Measurements from ENCODE around the gene SLC2A3.
"Not testable (repeated sequence)": the region's sequence is repeated elsewhere in the genome, so short reads cannot be mapped to it uniquely, and the experiment has no call there.

Gene SLC2A3

GRCh38 chr12:7953912-7954311, 17.9 kb upstream of the SLC2A3 start:
- DNase-seq (ENCODE audit: insufficient read length, low spot score); FAIRE-seq: not testable (repeated sequence)

GRCh38 chr12:7951671-7952070, 15.7 kb upstream of the SLC2A3 start:
- FAIRE-seq (no peak), DNase-seq (ENCODE audit: insufficient read length, low spot score) (no peak)

GRCh38 chr12:7950230-7950943, 14.4 kb upstream of the SLC2A3 start:
- FAIRE-seq; DNase-seq (ENCODE audit: insufficient read length, low spot score): not testable (repeated sequence)

- FAIRE-seq = no peak
- DNase-seq (ENCODE audit: insufficient read length, low spot score) = no peak
Measured at GRCh38 chr12:7948589-7949260, 12.7 kb upstream of the SLC2A3 start.

GRCh38 chr12:7947011-7947410, 11.0 kb upstream of the SLC2A3 start:
- no peak for DNase-seq (ENCODE audit: insufficient read length, low spot score)
- FAIRE-seq = no peak

- not testable (repeated sequence) for DNase-seq (ENCODE audit: insufficient read length, low spot score); FAIRE-seq
Measured at GRCh38 chr12:7944760-7945159, 8.8 kb upstream of the SLC2A3 start.

GRCh38 chr12:7940906-7941305, 4.9 kb upstream of the SLC2A3 start:
- FAIRE-seq = no peak

GRCh38 chr12:7937833-7938506, 2.0 kb upstream of the SLC2A3 start:
- FAIRE-seq = no peak
- DNase-seq (ENCODE audit: insufficient read length, low spot score) = no peak

More at GRCh38 chr12:7940906-7941305, 4.9 kb upstream of the SLC2A3 start:
- DNase-seq (ENCODE audit: insufficient read length, low spot score) = no peak

- no peak for FAIRE-seq
Measured at GRCh38 chr12:7934889-7935492, 996 bp downstream of the SLC2A3 start.

GRCh38 chr12:7934091-7934888, 1.7 kb downstream of the SLC2A3 start:
- FAIRE-seq = peak; percentile 71

More at GRCh38 chr12:7934889-7935492, 996 bp downstream of the SLC2A3 start:
- no peak for DNase-seq (ENCODE audit: insufficient read length, low spot score)

GRCh38 chr12:7933255-7933726, 2.7 kb downstream of the SLC2A3 start:
- DNase-seq (ENCODE audit: insufficient read length, low spot score) (peak; percentile 75), FAIRE-seq (peak; percentile 99)

More at GRCh38 chr12:7934091-7934888, 1.7 kb downstream of the SLC2A3 start:
- no peak for DNase-seq (ENCODE audit: insufficient read length, low spot score)

- FAIRE-seq = peak; percentile 62
- not testable (repeated sequence) for DNase-seq (ENCODE audit: insufficient read length, low spot score)
Measured at GRCh38 chr12:7932599-7933240, 3.3 kb downstream of the SLC2A3 start.

GRCh38 chr12:7929083-7929792, 6.7 kb downstream of the SLC2A3 start:
- DNase-seq (ENCODE audit: insufficient read length, low spot score) (no peak), FAIRE-seq (no peak)

- FAIRE-seq (no peak), DNase-seq (ENCODE audit: insufficient read length, low spot score) (no peak)
Measured at GRCh38 chr12:7927470-7927869, 8.5 kb downstream of the SLC2A3 start.

GRCh38 chr12:7926068-7926666, 9.8 kb downstream of the SLC2A3 start:
- not testable (repeated sequence) for FAIRE-seq; DNase-seq (ENCODE audit: insufficient read length, low spot score)

- no peak for FAIRE-seq
Measured at GRCh38 chr12:7923241-7924236, 12.4 kb downstream of the SLC2A3 start.

GRCh38 chr12:7921181-7921580, 14.8 kb downstream of the SLC2A3 start:
- DNase-seq (ENCODE audit: insufficient read length, low spot score); FAIRE-seq: not testable (repeated sequence)

More at GRCh38 chr12:7923241-7924236, 12.4 kb downstream of the SLC2A3 start:
- DNase-seq (ENCODE audit: insufficient read length, low spot score) = no peak
